NCI-H2196 (cell line): ENCODE data around the gene CA14.
"Not testable (repeated sequence)": the region's sequence is repeated elsewhere in the genome, so short reads cannot be mapped to it uniquely, and the experiment has no call there.

ENCODE experiments used
- DNase-seq: peaks from one replicate; lab custom pipeline; 2025; ENCODE audit not compliant: unreplicated experiment; lab: John Stamatoyannopoulos, UW

CA14 gene

DNA sequence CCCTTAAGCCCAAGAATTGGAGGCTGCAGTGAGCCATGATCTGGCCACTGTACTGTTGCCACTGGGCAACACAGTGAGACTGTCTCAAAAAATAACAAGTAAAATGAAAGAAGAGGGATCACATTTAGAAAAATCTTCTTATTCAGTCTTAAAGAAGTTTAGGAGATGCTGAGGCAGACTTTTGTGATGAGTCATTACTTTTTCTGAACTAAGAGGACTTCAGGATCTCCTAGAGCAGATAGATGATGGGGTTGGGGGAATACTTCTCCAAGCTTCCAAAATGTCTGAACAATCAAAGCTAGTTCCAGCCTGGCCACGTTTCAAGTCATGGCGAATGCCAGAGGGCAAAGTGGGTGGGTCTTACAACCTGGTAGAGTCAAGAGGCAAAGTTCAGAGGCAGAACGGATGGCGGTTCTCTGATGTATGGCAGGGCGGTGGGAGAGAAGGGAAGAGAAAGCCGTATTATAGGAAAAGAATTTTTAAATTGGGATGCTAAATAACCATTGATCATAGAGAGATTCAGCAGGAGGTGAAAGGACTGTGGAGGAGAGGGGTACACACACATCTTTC, 22.6 kb downstream of the CA14 start:
- no peak for DNase-seq

DNA sequence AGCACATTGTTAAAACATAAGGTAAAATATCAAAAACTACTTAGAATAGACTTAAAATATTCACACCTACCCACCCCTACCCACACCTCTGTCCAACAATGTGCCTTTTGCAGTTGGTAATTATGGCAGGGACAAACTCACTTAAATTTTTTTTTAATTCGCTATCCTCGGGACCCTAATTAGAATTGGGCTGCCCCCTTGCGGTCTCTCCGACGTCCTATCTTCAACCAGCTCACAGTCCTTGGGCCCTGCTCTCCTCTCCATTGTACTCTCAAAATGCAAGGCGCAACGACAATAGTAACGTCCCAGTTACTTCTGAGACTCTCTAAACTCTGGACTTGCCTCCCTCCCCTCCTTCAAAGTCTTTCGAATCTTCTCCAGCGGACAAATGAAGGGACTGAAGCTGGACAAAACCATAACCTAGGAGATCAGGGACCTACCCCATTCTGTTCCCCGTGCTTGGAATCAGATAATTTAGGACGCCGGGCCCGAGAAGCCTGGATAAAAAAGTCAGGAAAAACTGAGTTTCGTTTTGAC, 23.7 kb downstream of the CA14 start:
- peak; percentile 61 for DNase-seq

DNA sequence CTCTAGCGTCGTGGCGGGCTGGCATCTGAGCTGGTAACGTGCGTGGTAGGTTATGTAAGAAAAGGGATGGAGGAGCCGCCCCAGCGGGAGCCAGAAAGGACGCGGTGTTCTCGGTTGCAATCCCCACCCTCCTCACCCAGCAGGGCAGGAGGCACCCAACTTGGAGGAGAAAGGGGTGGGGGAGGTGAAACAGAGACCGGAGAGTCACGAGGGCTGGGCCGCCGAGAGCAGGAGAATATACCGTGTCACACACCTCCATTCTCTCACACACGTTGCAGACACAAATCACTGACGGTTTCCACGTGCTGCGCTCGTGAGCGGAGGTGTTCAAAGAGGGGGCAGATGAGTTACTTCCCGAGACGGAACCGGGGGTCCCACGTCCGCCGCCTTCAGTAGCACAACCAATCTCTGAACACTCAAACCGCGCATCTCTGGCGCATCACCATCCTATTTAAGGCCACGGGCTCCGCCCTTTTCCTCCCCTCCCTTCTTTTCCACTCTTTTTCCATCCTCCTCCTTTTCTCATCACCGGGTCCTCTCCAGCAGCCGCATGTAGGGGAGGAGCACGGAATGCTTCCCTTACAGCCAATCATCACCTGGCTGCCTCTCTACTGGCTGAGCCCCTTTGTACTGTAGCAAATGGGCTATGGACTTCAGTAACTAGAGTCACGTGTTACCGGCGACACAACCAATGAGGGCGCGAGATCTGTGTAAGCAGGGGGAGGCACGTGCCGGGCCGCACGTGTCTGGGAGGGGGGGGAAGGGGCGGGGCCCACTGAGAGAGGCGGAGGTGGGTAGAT, 24.4 kb downstream of the CA14 start, which contains the start of gene CIART:
CIART (plus strand) TSS at position 797 of the 800 bp plus-strand sequence. CDS start 714 bp downstream, outside the sequence.
- peak; percentile 99 for DNase-seq

DNA sequence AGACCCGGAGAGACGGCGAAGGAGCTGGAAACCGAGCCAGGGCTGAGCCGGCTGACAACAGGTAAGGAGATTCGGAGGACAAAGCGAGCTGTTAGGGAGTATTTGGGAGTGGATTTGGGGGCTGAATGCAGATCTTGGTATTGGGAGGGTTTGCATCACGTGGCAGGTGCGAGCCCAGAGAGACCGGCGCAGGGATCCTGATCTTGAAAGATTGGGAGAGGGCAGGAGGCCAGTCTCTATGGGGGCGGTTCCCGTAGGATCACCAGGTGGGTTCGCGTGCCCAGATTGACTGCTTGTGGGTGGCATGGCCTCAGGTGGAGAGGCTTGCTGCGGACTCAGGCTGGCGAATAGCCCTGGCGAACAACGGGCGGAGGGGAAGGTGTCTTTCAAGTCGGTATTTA, 25.0 kb downstream of the CA14 start:
- DNase-seq, result peak; percentile 87

DNA sequence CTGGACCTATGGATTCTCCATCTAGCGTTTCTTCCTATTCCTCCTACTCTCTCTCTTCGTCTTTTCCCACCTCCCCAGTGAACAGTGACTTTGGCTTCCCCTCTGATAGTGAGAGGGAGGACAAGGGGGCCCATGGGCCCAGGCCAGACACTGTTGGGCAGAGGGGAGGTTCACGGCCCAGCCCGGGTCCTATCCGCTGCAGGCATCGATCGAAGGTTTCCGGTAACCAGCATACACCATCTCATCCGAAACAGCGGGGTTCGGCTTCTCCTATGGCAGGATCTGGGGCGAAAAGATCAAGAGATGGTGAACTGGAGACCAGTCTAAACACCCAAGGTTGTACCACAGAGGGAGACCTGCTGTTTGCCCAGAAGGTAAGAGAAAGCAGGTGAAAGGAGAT, 25.7 kb downstream of the CA14 start:
- DNase-seq, result no peak

DNA sequence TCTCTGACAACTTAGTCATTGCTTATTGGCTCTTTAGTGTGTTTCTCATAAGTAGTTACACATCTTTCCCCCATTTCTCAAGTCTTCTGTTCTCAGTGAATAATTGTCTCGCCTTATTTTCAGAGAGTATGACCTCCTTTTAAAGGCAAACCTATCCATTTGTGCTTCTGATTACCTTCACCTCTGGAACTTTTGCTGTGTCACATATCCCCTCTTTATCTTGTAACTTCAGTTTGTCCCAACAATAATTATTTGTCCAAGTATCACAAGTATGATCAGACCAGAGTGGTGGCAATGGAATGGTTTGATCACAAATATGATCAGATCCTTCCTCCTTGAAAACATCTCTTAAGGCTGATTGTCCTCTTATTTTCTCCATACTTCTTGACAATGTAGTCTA, 30.8 kb downstream of the CA14 start:
- DNase-seq, result no peak

DNA sequence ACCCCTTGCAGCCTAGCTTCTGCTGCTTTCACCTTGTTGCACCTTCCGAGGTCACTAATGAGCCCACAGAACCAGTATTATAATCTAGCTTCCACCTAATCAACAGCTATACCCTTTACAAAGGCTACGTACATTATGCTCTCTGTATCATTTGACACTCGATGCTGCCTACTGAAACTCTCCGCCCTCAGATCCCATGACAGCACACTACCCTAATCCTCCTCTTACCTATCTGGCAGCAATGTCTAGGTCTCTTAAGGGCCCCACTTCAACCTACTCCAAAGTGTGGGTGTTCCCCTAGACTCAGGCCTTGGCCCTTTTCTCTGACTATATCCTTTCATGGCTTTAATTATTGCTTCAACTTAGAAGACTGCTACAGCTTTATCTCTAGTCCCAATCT, 31.2 kb downstream of the CA14 start:
- no peak for DNase-seq

DNA sequence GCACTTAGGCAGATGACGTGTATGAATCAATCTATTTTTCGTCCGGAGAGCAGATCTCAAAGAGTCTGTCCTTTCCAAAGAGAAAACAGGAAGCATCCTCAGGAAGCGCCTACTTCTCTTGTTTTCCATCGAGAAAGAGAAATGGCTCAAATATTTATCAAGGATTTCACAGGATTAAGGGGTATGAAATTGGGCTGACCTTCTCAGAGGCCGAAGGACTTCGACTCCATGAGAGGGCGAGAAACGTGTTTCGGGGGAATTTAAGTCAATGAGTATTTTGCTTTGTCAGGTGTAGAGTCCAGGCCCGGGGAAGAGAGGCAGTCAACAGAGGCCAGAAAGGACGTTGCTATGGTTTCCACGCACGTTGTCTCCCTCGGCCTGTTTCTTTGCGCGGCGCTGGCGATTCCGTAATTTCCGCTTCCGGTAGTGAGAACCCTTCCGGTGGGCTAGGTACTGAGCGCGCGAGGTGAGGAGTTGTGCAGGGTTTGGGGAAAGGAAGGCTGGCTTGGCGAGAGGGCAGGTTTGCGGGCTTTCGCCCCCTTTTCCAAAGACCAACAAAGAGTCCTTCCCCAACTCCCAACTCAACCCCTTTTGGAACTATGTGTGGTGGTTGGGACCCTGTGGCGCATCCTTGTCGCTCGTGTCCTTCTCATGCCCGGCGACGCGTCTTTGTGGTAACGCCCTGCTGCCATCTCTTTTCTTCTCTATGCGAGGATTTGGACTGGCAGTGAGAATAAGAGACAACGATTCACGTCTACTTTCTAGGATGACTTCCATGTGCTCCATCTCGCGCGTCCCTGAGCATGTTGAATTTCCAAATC, 36.1 kb downstream of the CA14 start, which contains the start of gene MRPS21:
MRPS21 (plus strand) TSS at position 429 of the 821 bp plus-strand sequence. CDS start 506 bp downstream, outside the sequence.
- DNase-seq, result peak; percentile 97

DNA sequence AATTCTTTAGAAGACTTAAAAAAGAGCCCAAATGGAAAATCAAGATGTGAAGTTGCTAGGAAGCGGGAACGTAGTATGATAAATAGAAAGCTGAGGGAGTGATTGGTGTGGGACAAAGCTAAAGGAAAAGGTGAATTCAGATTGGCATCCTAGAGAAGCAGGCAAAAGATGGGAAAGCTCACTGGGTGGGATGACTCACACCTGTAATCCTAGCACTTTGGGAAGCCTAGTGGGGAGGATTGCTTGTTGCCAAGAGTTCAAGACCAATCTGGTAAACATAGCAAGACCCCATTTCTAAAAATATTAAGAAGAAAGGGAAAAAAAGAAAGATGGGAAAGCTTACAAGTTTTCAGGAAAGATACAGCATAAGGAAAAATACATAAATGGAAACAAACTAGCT, 37.9 kb downstream of the CA14 start:
- no peak for DNase-seq

DNA sequence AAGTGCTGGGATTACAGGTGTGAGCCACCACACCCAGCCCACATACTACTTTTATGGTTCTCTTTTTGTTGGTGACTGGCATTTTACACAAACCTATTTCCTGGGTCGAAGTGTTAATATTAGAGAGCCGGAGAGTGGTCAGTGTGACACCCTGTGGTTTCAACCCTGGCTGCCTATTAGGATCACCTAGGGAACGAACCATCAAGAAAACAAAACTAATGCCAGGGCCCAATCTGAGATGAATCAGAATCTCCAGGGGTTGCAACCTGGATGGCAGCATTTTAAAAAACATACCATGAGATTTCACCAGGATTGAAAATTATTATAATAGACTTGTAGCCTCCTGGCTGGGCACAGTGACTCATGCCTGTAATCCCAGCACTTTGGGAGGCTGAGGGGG, 42.1 kb downstream of the CA14 start:
- DNase-seq, result no peak

DNA sequence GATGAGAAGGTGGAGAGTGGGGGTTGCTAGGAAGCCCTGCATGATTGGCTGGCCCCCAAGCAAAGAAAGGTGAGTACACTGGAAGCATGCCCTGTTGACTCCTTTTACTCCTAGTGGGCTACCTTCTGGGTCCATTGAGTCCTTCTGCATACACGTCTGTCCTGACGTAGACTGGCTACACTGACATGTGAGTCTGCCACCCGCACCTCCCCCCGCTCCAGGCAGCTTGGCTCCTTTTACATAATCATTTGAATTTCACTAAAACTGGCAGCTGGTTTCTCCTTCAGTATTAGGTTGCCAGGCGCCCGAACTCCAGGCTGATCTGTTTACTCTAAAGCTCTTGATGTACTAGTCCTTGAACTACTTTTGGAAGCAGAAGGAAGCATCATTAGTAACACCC, 44.8 kb downstream of the CA14 start:
- DNase-seq, result peak; percentile 29

DNA sequence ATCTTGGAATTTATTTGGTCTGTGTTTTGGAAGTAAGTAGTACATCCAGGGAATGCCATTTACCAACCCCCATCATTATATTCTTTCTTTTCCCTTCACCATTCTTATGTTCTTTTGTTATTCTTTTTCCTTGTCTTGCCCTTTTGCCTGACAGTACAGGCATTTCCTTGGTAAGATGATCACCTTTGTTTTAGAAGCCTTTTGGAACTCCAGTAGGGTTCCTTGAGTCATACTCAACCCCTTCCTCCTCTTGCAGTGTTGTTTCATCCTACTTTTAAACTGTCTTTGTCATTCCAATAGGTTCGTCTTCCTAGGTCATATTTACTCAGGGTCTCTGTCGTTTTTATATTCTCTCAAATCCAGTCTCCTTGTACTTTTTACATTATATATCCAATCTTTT, 45.3 kb downstream of the CA14 start:
- DNase-seq, result no peak

DNA sequence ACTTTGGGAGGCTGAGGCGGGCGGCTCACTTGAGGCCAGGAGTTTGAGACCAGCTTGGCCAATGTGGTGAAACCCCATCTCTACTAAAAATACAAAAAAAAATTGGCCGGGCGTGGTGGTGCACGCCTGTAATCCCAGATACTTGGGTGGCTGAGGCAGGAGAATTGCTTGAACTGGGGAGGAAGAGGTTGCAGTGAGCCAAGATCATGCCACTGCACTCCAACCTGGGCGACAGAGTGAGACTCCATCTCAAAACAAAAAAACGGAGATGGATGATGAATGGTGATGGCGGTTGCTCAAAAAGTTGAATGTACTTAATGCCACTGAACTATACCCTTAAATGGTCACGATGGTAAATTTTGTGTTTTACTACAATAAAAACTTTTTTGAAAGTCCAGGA, 51.0 kb downstream of the CA14 start:
- DNase-seq, result not testable (repeated sequence)

DNA sequence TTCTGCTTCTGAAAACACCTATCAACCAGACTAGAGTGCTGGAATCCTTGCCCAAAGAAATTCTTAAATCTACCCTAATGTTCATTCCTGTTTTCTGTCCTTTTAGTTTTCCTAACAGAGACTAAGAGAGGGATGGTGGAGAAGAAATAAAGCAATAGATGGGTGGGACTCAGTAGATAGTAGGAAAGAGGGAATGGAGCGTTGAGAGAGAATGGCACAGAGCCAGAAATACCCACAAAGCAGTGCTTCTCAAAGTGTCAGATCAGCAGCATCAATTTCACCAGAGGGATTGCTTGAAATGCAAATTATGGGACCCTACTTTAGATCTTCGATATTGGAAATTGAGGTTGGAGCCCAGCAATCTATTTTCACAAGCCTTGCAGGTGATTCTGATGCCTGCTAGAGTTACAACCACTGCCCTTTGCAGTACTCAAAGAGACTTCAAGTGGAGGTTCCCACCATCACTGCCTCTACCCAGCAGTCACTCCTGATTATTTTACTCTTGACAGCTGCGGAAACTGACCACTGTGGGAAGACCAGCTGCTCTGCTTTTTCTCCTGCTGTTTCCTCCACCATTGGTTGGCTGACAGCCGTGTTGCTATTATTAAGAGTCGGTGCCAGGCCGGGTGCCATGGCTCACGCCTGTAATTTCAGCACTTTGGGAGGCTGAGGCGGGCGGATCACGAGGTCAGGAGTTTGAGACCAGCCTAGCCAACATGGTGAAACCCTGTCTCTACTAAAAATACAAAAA, 52.4 kb downstream of the CA14 start:
- peak; percentile 80 for DNase-seq

DNA sequence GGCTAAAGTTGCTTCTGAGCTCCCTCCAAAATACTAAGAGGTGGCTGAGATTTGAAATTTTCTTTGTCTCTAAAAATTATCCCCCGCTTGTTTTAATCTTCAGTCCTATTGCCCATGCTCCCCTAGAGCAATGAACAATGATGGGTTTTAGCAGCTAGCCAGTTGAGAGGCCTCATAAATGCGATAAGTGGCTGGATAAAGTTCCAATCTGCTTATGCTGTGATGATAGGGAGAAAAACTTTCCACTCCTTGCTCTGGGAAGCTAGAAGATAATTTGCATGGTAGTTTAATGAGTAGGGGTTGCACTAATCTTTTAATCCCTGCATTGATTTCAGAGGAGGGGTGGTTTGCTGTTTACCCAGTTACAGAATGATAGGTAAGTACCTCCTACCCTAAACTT, 54.2 kb downstream of the CA14 start:
- DNase-seq, result no peak
